Measurements from ENCODE around the gene NEB.

DNA sequence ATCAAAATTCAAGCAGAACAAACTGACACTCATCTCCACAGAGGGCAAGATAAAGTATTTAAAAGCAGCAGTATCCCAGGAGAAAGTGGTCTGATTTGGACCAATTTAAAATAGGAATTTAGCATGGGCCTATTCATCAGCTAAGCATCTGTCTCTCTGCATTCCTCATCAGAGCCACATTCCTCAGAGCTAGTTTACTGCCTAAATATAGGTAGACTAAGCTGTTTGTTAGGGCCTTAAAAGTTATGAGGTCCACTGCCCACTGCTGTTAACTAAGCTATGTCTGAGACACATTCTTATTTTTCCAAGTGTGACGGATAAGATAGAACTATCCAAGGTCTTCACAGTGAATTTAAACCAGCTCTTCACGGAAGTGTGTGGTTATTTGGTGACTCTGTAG, 17.6 kb downstream of the NEB start:
- TF ChIP-seq, protein P1, sequence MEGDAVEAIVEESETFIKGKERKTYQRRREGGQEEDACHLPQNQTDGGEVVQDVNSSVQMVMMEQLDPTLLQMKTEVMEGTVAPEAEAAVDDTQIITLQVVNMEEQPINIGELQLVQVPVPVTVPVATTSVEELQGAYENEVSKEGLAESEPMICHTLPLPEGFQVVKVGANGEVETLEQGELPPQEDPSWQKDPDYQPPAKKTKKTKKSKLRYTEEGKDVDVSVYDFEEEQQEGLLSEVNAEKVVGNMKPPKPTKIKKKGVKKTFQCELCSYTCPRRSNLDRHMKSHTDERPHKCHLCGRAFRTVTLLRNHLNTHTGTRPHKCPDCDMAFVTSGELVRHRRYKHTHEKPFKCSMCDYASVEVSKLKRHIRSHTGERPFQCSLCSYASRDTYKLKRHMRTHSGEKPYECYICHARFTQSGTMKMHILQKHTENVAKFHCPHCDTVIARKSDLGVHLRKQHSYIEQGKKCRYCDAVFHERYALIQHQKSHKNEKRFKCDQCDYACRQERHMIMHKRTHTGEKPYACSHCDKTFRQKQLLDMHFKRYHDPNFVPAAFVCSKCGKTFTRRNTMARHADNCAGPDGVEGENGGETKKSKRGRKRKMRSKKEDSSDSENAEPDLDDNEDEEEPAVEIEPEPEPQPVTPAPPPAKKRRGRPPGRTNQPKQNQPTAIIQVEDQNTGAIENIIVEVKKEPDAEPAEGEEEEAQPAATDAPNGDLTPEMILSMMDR (IDR thresholded peaks at IDR 0.05 in 8 of 11, conservative IDR thresholded peaks at IDR 0.05 in 3 of 11) = no peak
- no peak for TF ChIP-seq POLR2AphosphoS5 (IDR thresholded peaks at IDR 0.05)

Measured in spleen (tissue), 7 donors.